Measurements from ENCODE around the gene ZNF385B.

DNA sequence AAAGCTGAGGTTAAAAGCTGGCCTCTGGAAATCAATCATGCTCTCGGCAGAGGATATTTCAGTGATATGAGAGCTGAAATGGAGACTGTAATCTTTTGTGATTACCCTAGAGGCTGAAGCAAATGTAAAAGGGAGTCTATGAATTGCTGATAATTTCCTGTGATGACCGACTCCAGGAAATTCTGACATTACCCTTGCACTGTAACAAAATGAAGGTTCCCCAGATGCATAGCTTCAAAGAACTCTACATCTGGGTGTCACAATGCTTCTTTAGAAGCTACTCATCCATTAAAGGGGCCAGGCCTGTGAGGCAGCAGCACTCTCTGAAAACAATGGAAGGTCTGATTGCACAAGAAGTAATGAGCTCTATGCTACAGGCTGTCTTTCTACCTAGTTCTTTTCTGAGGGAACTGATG lies 328.5 kb downstream of the ZNF385B start:
- TF ChIP-seq, protein P1, sequence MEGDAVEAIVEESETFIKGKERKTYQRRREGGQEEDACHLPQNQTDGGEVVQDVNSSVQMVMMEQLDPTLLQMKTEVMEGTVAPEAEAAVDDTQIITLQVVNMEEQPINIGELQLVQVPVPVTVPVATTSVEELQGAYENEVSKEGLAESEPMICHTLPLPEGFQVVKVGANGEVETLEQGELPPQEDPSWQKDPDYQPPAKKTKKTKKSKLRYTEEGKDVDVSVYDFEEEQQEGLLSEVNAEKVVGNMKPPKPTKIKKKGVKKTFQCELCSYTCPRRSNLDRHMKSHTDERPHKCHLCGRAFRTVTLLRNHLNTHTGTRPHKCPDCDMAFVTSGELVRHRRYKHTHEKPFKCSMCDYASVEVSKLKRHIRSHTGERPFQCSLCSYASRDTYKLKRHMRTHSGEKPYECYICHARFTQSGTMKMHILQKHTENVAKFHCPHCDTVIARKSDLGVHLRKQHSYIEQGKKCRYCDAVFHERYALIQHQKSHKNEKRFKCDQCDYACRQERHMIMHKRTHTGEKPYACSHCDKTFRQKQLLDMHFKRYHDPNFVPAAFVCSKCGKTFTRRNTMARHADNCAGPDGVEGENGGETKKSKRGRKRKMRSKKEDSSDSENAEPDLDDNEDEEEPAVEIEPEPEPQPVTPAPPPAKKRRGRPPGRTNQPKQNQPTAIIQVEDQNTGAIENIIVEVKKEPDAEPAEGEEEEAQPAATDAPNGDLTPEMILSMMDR (IDR thresholded peaks at IDR 0.05) = no peak
- no peak for TF ChIP-seq POLR2AphosphoS5 (IDR thresholded peaks at IDR 0.05; ENCODE audit: low read depth, low read length)

Data from Panc1 (cell line).